ENCODE data around the gene GFRA4. TPM values are rescaled to one million over a fixed set of nuclear protein-coding genes. Genes with fewer than 3 reads are reported as not detected.

GFRA4 gene
- polyA plus RNA-seq, 1 of the 3 experiments (the other 2 are of a cell fraction): not detected

DNA sequence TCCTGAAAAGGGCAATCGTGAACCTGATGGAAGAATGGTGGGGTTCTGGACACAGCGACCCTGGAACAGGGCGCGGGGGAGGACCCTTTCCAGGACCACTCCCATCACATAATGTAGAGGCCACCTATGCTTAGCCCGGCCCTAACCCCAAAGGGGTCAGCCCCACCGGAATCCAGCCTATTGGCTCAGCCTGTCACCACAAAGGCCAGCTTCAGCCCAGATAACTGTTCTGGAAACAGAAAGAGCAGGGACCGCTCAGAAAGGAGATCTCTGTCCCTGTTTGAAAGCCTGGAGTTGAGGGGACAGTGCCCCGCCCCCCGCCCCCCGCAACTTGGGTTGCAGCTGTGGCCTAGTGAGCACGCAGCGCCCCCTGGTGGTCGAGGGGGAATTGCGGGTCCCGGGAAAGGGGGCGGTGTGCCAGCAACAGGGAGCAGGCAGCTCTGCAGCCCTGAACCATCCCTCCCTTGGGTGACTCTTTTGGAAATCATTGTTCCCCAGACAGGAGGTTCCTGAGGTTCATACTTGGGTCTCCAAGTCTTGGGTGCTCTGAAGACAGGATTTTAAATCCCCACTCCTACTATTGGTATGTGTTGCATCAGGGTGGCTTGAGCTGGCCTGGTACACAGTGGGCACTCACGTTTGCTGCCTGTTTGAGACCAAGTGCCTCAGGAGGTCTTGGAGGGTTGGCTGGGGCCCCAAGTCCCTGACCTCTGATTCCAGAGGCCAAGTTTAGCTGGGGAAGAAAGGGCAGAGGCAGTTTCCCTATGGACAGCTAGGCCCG, 47.7 kb upstream of the GFRA4 start:
- Histone ChIP-seq H3K4me3 (ENCODE audit: low read depth in 2 of 2, low read length in 1 of 2) (peak overlapping the region in 1 of 2 experiments; percentile 43; a peak in 1 of 4 replicates), H3K9ac (no peak overlapping the region), H3K27ac (ENCODE audit: low read depth in 2 of 2, low read length in 1 of 2) (no peak overlapping the region), H3K27me3 (ENCODE audit: insufficient read depth) (no peaks in the 10 kb centered on the region), H3K4me1 (ENCODE audit: control insufficient read depth in 1 of 2, insufficient read depth in 2 of 2, low read depth in 1 of 2, low read length in 1 of 2) (no peaks in the 10 kb centered on the region), H3K36me3 (replicated peaks in 1 of 2; ENCODE audit: control insufficient read depth in 1 of 2, insufficient read depth in 2 of 2, low read length in 1 of 2) (no peaks in the 10 kb centered on the region), H2AFZ (ENCODE audit: low read depth) (no peak overlapping the region), H3F3A (replicated peaks; ENCODE audit: insufficient read depth) (no peaks in the 10 kb centered on the region), H3K9me2 (no peaks in the 10 kb centered on the region), H3K79me2 (ENCODE audit: insufficient read depth) (no peaks in the 10 kb centered on the region), H3K4me2 (no peak overlapping the region), H3K9me3 (no peaks in the 10 kb centered on the region), H4K20me1 (ENCODE audit: insufficient read depth) (no peaks in the 10 kb centered on the region)
- CTCF ChIA-PET: interaction anchor here (0.6 to 7.8 kb wide), 59 partner anchors 9 to 353 kb away, joined by 3 to 301 read pairs (median 4); partner anchors contain the start of genes ADAM33, ADISSP, AP5S1 and CDC25B
- POLR2A ChIA-PET: interaction anchor here (0.7 kb wide), 1 partner anchor 34 kb away, joined by 3 read pairs; no protein-coding TSS in a partner anchor
- peak; percentile 93 for DNase-seq
- TF ChIP-seq JUND (IDR thresholded peaks at IDR 0.05): no peak
- TF ChIP-seq NRF1 (IDR thresholded peaks at IDR 0.05; ENCODE audit: low read depth, low read length): no peak
- peak; percentile 38; the same call in 1 of the 2 replicates for TF ChIP-seq NFIC (IDR thresholded peaks at IDR 0.05; ENCODE audit: borderline replicate concordance)
- TF ChIP-seq RAD21 (IDR thresholded peaks at IDR 0.05; ENCODE audit: low read length): peak; percentile 76
- TF ChIP-seq, protein P1, sequence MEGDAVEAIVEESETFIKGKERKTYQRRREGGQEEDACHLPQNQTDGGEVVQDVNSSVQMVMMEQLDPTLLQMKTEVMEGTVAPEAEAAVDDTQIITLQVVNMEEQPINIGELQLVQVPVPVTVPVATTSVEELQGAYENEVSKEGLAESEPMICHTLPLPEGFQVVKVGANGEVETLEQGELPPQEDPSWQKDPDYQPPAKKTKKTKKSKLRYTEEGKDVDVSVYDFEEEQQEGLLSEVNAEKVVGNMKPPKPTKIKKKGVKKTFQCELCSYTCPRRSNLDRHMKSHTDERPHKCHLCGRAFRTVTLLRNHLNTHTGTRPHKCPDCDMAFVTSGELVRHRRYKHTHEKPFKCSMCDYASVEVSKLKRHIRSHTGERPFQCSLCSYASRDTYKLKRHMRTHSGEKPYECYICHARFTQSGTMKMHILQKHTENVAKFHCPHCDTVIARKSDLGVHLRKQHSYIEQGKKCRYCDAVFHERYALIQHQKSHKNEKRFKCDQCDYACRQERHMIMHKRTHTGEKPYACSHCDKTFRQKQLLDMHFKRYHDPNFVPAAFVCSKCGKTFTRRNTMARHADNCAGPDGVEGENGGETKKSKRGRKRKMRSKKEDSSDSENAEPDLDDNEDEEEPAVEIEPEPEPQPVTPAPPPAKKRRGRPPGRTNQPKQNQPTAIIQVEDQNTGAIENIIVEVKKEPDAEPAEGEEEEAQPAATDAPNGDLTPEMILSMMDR (IDR thresholded peaks at IDR 0.05): peak; percentile 91
- no peak for TF ChIP-seq RCOR1 (IDR thresholded peaks at IDR 0.05; ENCODE audit: low read length)
- peak; percentile 39 for TF ChIP-seq CHD2 (IDR thresholded peaks at IDR 0.05; ENCODE audit: low read length, partially characterized antibody)
- TF ChIP-seq SMC3 (IDR thresholded peaks at IDR 0.05; ENCODE audit: low read depth, low read length): peak; percentile 90
- 42% methylated on average over 9 of the region's 18 CpGs for WGBS (ENCODE audit: low lambda C conversion rate)

DNA sequence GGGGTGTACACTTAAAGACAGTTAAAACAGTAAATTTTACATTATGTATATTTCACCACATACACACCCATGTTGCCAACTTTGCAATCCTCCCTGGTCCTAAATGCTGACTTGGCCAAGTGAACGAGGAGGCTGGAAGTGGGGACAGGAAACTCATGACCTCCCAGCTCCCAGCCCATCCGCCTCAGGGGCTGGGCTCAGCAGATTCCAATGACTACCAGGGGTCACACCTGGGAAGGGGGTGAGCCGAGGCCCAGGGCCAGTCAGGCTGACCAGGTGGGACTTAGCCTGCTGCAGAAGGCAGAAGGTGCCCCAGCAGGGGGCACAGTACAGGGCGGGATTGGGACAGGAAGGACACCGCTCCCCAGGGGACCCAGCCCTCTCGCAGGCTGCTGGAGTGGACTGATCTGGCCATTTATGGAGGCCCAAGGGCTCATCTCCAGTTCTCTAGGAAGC, 46.8 kb upstream of the GFRA4 start:
- POLR2A ChIA-PET: interaction anchor here (0.7 kb wide), 1 partner anchor 33 kb away, joined by 3 read pairs; no protein-coding TSS in a partner anchor
- H3F3A ChIP-seq (replicated peaks; ENCODE audit: insufficient read depth): no peaks in the 10 kb centered on the region
- H3K9me2 ChIP-seq: no peaks in the 10 kb centered on the region
- H3K79me2 ChIP-seq (ENCODE audit: insufficient read depth): no peaks in the 10 kb centered on the region
- no peaks in the 10 kb centered on the region for H3K9me3 ChIP-seq
- no peak overlapping the region for H3K4me3 ChIP-seq (ENCODE audit: low read depth in 2 of 2, low read length in 1 of 2)
- H3K27ac ChIP-seq (ENCODE audit: low read depth in 2 of 2, low read length in 1 of 2): no peak overlapping the region
- CTCF ChIA-PET: interaction anchor here (0.7 to 7.8 kb wide), 36 partner anchors 8 to 352 kb away, joined by 3 to 301 read pairs (median 6); partner anchors contain the start of genes ADAM33, ADISSP and SPEF1
- H3K4me2 ChIP-seq: no peak overlapping the region
- TF ChIP-seq MXI1 (IDR thresholded peaks at IDR 0.05; ENCODE audit: low read depth, low read length): no peak
- TF ChIP-seq, protein P2, sequence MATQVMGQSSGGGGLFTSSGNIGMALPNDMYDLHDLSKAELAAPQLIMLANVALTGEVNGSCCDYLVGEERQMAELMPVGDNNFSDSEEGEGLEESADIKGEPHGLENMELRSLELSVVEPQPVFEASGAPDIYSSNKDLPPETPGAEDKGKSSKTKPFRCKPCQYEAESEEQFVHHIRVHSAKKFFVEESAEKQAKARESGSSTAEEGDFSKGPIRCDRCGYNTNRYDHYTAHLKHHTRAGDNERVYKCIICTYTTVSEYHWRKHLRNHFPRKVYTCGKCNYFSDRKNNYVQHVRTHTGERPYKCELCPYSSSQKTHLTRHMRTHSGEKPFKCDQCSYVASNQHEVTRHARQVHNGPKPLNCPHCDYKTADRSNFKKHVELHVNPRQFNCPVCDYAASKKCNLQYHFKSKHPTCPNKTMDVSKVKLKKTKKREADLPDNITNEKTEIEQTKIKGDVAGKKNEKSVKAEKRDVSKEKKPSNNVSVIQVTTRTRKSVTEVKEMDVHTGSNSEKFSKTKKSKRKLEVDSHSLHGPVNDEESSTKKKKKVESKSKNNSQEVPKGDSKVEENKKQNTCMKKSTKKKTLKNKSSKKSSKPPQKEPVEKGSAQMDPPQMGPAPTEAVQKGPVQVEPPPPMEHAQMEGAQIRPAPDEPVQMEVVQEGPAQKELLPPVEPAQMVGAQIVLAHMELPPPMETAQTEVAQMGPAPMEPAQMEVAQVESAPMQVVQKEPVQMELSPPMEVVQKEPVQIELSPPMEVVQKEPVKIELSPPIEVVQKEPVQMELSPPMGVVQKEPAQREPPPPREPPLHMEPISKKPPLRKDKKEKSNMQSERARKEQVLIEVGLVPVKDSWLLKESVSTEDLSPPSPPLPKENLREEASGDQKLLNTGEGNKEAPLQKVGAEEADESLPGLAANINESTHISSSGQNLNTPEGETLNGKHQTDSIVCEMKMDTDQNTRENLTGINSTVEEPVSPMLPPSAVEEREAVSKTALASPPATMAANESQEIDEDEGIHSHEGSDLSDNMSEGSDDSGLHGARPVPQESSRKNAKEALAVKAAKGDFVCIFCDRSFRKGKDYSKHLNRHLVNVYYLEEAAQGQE (IDR thresholded peaks at IDR 0.05; ENCODE audit: low read depth, low read length): no peak
- TF ChIP-seq ELF1 (IDR thresholded peaks at IDR 0.05): no peak
- TF ChIP-seq FOXJ3 (CRISPR knock-in tag; IDR thresholded peaks at IDR 0.05): no peak
- TF ChIP-seq TAF1 (IDR thresholded peaks at IDR 0.05; ENCODE audit: borderline replicate concordance, low read depth, low read length): no peak
- TF ChIP-seq RFX5 (IDR thresholded peaks at IDR 0.05; ENCODE audit: low read length): no peak
- no peak for TF ChIP-seq GABPA (IDR thresholded peaks at IDR 0.05; ENCODE audit: low read depth)
- TF ChIP-seq GATA2 (CRISPR knock-in tag; IDR thresholded peaks at IDR 0.05): no peak
- no peak for TF ChIP-seq NFIC (IDR thresholded peaks at IDR 0.05; ENCODE audit: borderline replicate concordance)
- no peak for TF ChIP-seq JUND (IDR thresholded peaks at IDR 0.05)
- no peak for TF ChIP-seq RXRA (IDR thresholded peaks at IDR 0.05; ENCODE audit: borderline replicate concordance, low read depth)
- TF ChIP-seq, protein P3, sequence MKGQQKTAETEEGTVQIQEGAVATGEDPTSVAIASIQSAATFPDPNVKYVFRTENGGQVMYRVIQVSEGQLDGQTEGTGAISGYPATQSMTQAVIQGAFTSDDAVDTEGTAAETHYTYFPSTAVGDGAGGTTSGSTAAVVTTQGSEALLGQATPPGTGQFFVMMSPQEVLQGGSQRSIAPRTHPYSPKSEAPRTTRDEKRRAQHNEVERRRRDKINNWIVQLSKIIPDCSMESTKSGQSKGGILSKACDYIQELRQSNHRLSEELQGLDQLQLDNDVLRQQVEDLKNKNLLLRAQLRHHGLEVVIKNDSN (IDR thresholded peaks at IDR 0.05; ENCODE audit: borderline replicate concordance, low read depth): no peak
- no peak for TF ChIP-seq SMC3 (IDR thresholded peaks at IDR 0.05; ENCODE audit: low read depth, low read length)
- no peak for TF ChIP-seq MEF2A (IDR thresholded peaks at IDR 0.05; ENCODE audit: borderline replicate concordance, low read depth)
- TF ChIP-seq TCF12 (IDR thresholded peaks at IDR 0.05): no peak
- TF ChIP-seq RCOR1 (IDR thresholded peaks at IDR 0.05; ENCODE audit: low read length): no peak
- TF ChIP-seq NRF1 (IDR thresholded peaks at IDR 0.05; ENCODE audit: low read depth, low read length): no peak
- no peak for TF ChIP-seq CHD2 (IDR thresholded peaks at IDR 0.05; ENCODE audit: low read length, partially characterized antibody)
- TF ChIP-seq EZH2phosphoT487 (IDR thresholded peaks at IDR 0.05; ENCODE audit: borderline replicate concordance, low read depth): no peak
- H3K36me3 ChIP-seq (replicated peaks in 1 of 2; ENCODE audit: control insufficient read depth in 1 of 2, insufficient read depth in 2 of 2, low read length in 1 of 2): no peaks in the 10 kb centered on the region
- H2AFZ ChIP-seq (ENCODE audit: low read depth): no peak overlapping the region
- no peaks in the 10 kb centered on the region for H4K20me1 ChIP-seq (ENCODE audit: insufficient read depth)
- WGBS (ENCODE audit: low lambda C conversion rate): 63% methylated on average over 2 of the region's 6 CpGs
- no peaks in the 10 kb centered on the region for H3K4me1 ChIP-seq (ENCODE audit: control insufficient read depth in 1 of 2, insufficient read depth in 2 of 2, low read depth in 1 of 2, low read length in 1 of 2)
- H3K27me3 ChIP-seq (ENCODE audit: insufficient read depth): no peaks in the 10 kb centered on the region
- DNase-seq: no peak
- no peak overlapping the region for H3K9ac ChIP-seq
